ENCODE measurements around the gene CAPN11.

CAPN11 gene

DNA sequence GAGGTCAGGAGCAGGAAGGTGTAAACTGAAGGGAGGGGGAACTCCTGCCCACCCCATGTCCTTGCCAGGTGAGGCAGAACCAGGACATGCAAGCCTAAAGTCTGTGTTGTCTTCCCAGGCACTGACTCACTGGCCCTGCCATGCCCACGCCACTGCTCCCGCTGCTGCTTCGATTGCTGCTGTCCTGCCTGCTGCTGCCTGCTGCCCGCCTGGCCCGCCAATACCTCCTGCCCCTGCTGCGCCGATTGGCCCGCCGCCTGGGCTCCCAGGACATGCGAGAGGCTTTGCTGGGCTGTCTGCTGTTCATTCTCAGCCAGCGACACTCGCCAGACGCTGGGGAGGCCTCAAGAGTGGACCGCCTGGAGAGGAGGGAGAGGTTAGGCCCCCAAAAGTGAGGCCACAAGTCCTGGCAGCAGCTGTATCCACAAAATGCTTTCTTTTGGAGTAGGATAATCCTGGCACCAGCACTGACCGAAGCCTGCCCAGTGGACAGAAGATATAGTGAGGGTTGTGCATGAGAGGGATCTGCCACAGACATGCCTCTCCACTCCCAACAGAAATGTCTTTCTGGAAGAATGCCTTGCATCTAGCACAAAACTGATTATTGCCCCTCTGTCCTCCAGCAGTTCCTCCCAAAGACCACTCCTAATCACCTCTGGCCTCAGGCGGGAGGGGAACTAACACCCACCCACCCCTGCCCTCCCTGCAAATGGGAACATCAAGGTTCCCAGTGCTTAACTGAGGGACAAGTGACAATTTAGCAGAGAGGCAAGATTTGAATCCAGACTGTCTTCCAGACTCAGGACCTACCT lies 58.9 kb downstream of the CAPN11 start:
- no peak for DNase-seq

DNA sequence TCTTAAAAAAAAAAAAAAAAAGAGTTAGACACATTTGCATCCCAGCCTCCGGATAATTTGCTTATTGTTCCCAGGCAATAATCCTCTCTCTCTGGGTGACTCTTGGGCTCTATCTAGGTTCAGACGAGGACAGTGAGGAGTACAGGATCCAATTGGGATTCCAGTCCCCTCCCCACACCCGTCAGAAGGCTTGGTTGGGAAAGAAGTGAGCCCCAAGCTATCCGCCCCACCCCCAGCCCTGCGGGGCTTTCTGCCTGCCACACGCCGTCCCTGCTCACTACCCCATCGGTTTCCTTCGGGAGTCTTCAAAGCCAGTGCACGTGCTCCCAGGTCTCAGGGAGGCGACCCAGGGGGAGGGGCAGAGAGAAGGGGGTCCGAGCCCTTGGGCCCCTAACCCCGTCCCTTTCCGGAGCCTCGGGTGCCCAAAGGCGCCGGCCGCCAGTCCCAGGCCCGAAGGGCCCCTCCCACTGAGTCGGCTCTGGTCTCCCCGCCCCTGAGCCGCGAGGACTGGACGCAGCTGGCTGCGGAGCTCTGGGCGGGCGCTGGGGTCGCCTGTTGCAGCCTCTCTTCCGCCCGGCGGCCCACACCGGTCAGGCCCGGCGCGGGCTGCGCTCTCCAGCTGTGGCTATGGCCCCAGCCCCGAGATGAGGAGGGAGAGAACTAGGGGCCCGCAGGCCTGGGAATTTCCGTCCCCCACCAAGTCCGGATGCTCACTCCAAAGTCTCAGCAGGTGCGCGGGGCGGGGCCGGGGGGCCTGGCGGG lies 60.6 kb downstream of the CAPN11 start:
- no peak for DNase-seq

DNA sequence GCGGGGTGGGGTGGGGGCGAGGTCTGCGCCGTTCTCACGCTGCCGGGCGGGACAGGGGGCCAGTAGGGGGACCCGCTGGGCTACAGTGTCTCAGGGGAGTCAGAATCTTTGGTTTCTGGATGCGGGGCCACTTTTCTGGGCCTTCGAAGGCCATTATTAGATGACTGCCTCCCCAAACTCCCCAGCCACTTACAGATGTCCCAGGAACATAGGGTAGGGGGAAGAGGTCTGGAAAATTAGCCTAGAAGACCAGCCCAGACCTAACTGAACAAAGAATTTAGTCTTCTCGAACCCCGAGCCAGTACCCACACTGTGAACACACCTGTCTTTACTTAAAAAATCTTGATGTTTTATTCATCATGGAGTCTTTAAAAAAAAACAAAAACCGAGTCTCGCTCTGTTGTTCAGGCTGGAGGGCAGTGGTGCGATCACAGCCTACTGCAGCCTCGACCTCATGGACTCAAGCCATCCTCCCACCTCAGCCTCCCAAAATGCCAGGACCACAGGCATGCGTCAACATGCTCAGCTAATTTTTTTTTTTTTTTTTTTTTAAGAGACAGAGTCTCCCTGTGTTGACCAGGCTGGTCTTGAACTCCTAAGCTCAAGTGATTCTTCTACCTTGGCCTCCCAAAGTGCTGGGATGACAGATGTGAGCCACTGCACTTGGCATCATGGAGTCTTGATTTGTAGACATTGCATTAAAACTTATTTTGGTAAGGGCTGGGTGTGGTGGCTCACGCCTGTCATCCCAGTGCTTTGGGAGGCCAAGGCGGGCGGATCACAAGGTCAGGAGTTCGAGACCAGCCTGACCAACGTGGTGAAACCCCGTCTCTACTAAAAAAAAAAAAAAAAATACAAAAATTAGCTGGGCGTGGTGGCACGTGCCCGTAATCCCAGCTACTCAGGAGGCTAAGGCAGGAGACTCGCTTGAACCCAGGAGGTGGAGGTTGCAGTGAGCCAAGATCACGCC lies 61.5 kb downstream of the CAPN11 start:
- DNase-seq = no peak

DNA sequence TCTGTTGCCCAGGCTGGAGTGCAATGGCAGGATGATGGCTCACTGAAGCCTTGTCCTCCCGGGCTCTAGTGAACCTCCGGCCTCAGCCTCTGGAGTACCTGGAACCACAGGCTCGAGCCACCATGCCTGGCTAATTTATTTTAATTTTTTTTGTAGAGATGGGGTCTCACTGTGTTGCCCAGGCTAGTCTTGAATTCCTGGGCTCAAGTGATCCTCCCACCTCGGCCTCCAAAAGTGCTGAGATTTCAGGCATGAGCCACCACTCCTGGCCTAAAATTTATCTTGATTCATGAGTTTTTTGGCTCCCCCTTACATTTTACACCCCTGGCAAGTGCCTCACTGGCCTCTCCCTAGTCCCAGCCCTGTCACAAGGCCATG lies 62.3 kb downstream of the CAPN11 start:
- DNase-seq = no peak

DNA sequence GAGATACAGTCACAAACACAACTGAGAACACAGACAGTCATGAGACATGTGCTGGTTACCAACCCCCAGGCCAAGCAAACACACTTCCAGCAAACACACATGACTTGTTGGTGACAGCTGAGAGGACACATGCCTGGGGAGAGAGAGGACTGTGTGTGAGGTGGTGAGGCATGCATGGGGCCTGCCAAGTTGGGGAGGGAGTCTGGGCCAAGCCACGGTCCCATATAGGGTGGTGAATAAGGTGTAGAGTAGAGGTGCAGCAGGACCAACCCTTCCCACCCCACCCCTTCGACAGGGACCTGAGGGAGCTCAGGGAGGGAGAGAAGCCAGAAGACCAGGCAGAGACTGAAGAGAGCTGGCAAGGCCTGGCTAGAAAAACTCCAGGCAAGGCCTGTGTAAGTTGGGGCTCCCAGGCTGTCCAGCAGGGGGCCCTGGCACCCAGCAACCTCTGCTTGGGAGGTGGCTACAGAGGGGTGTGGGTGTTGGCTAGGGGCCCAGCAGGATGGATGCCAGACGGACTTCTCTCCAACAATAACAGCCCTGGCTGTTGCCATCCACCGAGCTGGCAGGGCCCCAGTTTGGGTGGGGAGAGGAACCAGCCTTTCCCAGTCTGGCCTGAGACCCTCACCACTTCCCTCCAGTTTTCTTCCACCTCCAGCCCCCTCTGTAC lies 62.8 kb downstream of the CAPN11 start:
- peak; percentile 29 to 57 (median 48) for DNase-seq

DNA sequence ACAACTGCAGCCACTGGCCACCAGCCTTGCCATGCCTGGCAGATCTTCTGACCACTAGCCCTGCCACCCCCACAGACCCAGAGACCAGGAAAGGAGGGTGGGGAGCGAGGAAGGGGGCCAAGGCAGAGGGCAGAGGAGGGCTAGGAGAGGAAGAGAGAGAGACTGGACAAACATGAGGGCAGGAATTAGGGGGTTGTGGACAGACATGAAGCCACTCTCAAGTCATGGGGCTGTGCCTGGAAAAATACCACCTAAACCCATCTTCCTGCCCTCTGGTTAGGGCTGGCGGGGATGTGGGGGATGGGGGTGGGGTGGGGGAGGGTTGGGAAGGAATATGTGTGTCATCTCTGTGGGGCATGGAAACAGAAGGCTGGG lies 63.3 kb downstream of the CAPN11 start:
- DNase-seq = no peak

DNA sequence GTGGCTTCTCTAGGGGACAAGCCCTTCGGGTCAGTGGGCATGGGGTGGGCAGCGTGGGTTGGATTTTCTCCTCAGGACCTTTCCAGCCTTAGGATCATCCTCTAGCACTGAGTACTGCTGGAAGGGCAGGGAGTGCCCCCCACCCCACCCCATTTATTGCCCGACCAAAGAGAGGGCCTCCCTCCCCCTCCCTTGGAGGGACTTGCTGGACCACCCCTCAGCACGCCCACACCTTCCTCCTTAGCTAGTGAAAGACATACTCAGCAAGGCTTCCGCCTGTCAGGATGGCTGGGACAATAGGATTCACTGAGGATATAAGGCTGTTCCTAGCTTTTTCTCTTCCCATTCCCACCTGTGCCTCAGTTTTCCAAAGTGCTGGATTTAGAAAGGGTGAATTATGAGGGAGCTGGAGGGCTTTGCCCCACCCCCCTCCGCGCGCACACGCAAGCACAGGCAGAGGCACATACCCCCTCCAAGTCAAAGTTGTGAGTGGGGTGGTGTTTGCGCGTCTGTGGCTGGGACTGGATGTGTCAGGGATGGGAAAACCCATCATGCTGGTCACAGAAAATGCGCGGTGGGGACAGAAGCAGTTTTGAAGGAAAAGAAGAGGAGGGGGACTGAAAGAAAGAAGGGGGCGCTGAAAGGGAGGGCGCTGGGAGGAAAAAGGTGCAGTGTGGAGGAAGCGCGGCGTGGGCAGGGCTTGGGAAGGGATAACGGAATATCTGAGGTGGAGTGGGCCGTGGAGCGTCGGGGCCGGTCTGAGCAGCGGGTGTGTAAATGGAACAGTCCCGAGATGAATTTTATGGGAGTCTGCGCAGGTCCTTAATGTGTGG lies 64.1 kb downstream of the CAPN11 start:
- no peak for DNase-seq

DNA sequence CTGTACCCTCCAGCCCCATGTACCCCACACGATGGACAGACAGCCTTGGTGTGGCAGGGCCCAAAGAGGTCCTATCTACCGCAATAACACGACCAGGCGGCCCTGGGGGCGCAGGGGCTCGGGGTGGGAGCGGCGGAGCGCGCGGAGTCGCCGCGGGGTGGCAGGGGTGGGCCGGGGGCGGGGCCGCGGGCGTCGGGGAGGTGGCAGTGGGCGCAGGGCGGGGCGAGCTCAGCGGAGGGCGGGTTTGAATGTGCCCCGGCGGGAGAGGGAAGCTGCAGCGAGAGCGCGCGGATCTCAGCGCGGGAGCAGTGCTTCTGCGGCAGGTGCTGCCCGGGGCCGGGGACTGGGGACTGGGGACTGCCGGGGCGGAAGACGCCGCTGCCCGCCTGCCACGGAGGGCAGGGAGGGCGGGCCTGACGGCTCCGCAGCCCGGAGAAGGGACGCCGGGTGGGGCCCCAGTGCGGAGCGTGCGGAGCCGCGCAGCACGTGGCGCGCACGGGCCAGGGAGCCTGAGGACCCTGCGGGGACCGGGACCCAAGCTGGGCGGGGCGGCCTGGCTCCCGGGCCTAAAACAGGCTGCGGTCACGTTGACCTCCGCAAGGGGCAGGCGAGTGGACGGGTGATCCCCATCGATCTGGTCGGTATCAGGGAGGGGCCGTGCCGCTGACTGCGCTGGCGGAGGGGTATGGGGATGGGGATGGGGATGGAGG lies 64.9 kb downstream of the CAPN11 start, which contains the start of gene SLC29A1:
Gene SLC29A1, plus strand, starts transcription at position 277 of the 710 bp plus-strand sequence. CDS start 3,719 bp downstream, outside the sequence.
- DNase-seq = peak; percentile 65 to 76 (median 70)

DNA sequence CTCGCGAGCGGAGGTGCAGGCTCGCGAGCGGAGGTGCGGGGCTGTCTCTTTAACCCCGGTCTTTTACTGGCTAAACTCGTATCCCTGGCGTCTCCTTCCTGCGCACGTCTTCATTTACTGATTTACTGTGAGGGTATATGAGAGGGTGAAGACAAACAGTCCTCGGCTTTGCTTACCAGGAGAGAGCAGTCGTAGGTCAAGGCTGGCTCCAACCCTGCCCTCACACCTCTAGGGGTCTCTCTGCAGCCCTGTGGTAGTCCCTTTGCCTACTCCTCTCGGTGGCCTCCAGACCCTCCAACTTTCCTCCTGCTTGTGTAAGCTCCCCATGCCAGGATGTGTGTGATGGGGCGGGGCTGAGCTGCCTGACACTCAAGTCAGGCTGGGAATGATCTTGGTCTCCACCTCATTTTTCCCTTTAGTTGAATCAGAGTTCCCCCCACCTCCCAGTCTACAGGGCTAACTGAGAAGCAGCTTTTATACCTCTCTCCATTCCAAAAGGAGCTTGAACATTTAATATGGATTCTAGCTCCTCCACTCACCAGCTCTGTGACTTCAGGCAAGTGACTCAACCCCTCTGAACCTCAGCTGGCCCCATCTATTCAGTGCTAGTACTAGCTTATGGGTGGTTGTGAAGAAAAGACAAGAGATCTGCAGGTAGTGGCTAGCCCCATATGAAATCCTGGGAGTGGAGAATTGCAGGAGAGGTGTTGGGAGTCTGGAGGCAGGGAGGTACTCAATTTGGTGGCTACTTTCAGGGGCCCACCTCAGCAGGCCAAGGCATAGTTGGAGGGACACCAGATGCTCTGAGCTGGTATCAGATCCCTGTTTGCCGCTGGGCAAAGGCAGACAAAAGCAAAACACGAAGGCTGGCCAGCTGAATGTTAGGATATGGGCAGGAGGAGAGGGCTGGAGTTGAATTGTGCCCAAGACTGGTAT lies 65.7 kb downstream of the CAPN11 start:
- no peak for DNase-seq

DNA sequence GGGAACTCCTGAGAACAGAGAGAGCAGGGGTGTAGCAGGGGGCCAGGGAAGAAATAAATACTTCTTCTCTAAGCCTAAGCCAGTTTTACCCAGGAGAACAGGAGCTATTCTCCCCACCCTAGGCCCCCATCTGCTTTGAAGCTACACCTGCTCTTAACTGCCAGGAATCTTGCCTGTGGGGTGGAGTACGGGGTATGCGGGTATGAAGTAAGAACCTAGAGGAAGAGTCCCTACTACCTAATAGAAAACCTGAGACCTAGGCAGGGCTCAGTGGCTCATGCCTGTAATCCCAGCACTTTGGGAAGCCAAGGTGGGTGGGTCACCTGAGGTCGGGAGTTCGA lies 66.3 kb downstream of the CAPN11 start:
- no peak for DNase-seq

DNA sequence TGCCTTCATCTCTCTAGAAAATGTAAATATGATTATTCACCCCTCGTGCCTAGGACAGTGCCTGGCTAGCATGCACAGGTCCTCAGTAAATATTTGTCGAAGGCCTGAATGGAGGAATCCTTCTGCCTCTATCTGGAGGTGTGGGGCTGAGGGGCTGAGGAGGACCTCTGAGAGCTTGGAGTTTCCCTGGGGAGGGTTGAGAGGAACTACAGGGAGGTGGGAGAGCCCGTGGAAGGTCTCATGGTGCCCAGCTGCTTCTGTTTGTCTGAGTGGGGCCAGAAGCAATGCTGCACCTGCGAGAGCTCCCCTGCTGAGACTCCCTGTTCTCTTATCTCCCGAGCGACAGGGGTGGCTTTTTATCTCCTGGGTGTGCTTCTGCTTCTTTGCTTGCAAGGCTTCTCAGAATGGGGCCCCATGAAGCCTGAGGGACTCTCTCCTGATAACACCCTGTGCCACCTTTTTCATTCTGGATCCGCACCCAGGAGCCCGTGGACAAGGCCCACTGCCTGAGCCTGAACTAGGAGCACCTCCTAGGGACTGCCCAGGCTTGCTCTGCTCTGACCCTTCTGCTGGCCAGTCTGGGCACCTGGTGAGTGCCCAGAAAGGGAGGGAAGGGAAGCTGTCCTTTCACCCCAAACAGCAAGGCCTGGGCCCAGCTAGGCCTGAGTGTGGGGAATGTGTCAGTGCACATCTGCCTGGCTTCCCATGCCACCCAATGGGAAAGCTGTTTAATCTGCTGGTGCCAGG lies 67.1 kb downstream of the CAPN11 start:
- no peak for DNase-seq

DNA sequence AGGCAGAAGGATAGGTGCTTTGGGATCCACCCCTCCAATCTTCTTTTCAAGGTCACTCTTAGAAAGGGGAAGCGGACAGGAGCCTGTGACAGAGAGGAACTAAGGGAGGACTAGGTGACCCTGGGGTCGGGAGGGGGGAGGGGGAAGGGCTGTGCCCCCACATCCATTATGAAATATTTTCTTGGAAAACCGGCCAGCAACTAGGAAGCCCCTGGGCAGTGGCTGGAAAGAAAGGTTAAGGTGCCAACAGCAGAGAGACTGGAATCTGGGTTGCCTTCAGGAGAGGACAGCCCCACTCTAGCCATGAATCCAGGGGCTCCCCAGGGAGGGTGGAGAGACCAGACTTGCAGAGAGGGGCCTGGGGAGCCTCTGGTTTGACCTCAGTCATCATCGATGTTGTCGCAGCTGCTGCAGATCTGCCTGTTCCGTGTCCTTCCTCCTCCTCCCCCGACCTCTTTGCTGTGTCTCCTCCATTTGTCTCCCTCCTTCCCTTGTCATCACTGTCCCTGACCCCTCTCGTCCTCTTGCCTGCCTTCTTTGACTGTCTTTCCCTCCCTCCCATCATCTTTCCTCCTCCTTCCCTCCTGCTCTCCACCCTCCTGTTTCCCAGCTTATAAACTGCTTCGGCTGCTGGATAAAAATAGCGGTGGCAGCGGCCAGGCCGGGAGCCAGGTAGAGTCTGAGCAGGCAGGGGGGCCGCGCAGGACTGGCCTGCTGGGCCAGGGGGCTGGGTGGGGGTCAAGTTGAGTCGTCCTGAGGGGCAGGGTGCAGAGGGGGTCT lies 67.9 kb downstream of the CAPN11 start:
- DNase-seq = no peak

DNA sequence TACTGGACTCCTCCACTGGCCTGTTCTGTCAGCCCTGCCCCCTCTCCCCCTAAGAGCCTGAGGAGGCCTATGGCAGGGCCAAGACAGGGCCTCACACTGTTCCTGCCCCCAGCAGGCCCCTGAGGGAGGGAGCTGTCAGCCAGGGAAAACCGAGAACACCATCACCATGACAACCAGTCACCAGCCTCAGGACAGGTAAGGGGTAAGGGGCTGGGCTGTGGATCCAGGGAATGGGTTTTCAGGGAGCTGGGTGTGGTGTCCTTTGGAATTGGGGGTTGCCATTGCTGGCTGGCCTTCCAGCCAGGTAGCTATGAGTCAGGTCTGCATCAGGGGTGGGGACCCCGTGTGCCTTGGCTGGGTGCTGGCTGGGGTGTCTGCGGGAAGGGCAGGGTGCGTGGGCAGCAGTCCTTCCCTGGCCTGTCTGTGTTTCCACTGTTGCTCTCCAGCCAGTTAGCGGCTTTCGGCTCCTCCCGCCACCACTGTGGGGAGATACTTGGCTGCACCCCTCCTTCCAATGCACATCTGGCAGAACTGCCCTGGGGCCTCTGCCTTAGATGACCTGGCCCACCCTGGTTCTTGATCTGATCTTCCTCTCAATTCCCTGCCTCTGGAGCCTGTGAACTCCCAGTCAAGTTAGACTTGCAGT lies 68.7 kb downstream of the CAPN11 start:
- no peak for DNase-seq

DNA sequence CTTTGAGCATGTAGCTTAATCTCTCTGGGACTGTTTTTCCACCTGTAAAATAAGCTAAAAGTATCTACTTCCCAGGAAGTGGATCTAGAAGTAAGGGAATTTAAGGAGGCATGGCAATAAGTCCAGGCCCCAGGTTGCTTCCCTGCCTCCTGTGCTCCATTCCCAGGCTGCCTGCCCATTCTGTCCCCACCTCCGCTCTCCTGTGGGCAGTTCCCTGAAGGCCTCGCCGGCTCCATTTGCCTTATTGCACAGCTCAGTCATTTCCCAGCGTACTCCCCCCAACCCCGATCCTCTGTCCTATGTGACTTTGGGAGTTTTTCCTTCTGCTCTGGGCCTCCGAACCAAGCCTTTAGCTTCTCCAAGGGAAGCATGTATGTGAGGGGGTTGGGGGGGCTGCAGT lies 69.4 kb downstream of the CAPN11 start:
- DNase-seq = no peak

DNA sequence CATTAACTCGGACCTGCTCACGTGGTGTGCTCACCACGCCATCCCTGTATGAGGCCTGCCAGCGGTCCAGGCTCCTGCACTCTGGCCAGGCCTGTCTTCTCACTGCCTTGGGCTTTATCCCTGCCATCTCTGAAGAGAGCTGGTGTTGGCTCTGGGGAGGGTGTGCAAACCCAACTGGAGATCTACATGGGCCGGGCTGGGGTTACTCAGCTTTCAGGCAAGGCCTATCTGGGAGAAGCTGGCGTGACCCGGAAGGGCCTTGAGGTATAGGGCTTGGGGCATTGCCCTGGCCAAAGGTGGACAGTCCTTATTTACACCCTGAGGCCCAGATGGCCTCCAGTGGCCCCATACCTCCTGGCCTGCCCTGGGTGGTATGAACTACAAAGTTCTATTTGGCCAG lies 69.8 kb downstream of the CAPN11 start:
- DNase-seq = no peak

DNA sequence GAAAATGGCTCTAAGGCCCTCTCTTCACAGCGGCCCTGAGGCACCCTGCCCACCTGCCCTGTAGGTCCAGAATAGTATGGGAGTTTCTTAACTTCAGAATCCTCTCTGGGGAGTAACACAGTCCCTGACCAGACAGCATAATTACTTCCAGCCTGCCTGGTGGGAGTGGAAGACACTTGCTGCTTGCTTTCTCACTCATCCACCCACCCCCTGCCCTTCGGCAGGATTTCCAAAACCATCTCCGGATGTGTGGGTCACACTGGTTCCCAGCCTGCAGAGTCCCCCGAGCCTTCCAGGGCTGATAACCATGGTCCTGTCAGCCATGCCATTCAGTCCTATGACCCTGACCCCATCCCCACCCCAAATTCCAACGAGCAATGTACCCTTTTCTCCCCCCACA lies 70.2 kb downstream of the CAPN11 start:
- no peak for DNase-seq

DNA sequence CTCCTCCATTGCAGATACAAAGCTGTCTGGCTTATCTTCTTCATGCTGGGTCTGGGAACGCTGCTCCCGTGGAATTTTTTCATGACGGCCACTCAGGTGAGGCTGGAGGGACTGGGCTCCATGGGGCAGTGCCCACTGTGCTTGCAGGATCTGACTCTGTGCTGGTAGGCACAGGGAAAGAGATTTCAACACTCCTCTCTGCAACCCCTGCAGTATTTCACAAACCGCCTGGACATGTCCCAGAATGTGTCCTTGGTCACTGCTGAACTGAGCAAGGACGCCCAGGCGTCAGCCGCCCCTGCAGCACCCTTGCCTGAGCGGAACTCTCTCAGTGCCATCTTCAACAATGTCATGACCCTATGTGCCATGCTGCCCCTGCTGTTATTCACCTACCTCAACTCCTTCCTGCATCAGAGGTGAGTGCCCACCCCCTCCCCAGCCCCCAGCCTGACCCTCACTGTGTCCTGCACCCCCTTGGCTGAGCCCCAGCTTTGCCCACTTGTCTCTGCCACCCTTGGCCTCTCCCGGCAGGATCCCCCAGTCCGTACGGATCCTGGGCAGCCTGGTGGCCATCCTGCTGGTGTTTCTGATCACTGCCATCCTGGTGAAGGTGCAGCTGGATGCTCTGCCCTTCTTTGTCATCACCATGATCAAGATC lies 70.9 kb downstream of the CAPN11 start:
- no peak for DNase-seq
